Fibroblast of mammary gland (primary cell): Measurements from ENCODE around the gene DDX6.
A peak's percentile ranks its signal among the peaks of the same experiment; 100 is the strongest.
"Not testable (repeated sequence)": the region's sequence is repeated elsewhere in the genome, so short reads cannot be mapped to it uniquely, and the experiment has no call there.

Source experiments
- DNase-seq: peaks from one replicate; pipeline ENCODE4 v3.0.0-alpha.2; 2010; ENCODE audit warnings: low read depth
- H3K4me3 ChIP-seq: 2 replicates; pipeline ENCODE4 v1.5.1; 2011; ENCODE audit warnings: low read depth, mild to moderate bottlenecking, low read length, moderate library complexity; ENCODE audit not compliant: control insufficient read depth
- TF ChIP-seq, protein P1 (sequence below): conservative IDR thresholded peaks from 2 replicates; pipeline ENCODE4 v1.5.1; 2011; ENCODE audit warnings: low read depth, low read length, inconsistent platforms; ENCODE audit not compliant: control insufficient read depth, insufficient read depth

DDX6 gene, protein sequence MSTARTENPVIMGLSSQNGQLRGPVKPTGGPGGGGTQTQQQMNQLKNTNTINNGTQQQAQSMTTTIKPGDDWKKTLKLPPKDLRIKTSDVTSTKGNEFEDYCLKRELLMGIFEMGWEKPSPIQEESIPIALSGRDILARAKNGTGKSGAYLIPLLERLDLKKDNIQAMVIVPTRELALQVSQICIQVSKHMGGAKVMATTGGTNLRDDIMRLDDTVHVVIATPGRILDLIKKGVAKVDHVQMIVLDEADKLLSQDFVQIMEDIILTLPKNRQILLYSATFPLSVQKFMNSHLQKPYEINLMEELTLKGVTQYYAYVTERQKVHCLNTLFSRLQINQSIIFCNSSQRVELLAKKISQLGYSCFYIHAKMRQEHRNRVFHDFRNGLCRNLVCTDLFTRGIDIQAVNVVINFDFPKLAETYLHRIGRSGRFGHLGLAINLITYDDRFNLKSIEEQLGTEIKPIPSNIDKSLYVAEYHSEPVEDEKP

DNA sequence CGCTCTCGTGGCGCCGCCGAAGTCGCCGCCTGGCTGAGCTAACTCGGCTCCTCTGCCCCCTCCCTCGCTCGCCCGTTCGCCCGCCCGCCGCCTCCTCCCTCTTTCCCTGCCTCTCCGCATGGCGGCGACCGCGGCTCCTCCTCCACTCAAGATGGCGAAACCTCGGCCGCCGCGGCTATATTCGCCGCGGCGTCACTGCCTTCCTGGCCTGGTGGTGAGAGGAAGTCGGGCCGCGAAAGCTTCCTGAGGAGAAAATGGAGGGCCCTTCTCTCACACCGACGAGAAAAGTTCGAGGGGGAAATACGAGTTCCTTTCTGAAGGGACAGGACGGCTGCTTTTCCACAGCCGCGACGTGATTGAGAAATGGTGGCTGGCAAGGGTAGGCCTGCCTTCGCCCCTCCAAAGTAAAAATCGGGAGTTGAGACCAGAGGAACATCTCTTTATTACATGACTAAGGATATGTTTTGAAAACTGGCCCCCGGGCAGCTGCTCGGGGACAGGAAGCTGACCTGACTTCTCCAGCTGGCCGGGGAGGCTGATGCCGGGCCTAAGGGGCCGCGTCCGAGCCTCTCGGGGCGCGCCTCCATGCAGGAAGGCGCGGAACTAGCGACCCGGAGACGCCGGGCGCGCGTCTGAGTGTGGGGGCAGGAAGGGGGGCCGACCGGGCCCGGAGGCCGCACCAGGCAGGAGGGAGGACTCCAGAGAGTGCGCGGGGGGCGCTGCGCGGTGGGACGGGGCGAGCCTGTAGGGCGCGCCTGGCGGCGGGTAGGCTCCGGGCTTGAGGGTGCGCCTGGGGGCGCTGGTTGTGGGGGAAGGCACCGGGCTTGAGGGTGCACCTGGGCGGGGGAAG lies at the start of gene DDX6:
DDX6 (minus strand) TSS at position 54 of the 850 bp plus-strand sequence. CDS start 4,913 bp downstream, outside the sequence.
- peak within 1 kb of the TSS; percentile 95 for H3K4me3 ChIP-seq
- DNase-seq, result peak; percentile 80
- TF ChIP-seq, protein P1, sequence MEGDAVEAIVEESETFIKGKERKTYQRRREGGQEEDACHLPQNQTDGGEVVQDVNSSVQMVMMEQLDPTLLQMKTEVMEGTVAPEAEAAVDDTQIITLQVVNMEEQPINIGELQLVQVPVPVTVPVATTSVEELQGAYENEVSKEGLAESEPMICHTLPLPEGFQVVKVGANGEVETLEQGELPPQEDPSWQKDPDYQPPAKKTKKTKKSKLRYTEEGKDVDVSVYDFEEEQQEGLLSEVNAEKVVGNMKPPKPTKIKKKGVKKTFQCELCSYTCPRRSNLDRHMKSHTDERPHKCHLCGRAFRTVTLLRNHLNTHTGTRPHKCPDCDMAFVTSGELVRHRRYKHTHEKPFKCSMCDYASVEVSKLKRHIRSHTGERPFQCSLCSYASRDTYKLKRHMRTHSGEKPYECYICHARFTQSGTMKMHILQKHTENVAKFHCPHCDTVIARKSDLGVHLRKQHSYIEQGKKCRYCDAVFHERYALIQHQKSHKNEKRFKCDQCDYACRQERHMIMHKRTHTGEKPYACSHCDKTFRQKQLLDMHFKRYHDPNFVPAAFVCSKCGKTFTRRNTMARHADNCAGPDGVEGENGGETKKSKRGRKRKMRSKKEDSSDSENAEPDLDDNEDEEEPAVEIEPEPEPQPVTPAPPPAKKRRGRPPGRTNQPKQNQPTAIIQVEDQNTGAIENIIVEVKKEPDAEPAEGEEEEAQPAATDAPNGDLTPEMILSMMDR, result no peak

DNA sequence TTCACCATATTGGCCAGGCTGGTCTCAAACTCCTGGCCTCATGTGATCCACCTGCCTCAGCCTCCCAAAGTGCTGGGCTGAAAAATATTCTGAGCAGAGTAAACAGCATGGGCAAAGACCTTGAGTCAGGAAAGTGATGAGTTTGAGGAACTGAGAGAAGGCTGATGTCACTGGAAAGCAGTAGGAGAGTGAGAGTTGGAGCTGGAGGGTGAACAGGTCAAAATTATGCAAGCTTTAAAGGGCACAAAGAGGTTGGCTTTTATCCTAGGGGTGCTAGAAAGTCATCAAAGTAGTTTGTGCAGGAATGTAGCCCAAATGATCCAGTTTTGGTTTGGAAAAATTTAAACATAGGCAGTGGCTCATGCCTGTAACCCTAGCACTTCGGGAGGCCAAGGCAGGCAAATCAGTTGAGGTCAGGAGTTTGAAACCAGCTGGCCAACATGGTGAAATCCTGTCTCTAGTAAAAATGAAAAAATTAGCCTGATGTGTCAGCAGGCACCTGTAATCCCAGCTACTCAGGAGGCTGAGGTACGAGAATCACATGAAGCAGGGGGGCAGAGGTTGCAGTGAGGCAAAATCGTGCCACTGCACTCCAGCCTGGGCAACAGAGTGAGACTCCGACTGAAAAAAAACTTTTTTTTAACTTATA lies 48.1 kb upstream of the DDX6 start:
- H3K4me3 ChIP-seq, result no peak overlapping the region
- TF ChIP-seq, protein P1, result no peak
- DNase-seq, result no peak

DNA sequence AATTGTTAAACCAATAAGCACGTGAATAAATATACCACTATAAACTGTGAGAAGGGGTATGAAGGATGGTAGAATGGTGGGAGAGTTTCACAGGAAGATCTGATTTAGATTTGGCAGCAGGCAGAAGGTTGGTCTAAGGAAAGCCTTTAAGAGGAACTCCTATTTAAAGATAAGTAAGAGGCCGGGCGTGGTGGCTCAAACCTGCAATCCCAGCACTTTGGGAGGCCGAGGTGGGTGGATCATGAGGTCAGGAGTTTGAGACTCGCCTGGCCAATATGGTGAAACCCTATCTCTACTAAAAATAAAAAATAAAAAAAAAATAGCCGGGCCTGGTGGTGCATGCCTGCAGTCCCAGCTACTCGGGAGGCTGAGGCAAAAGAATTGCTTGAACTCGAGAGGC lies 46.9 kb upstream of the DDX6 start:
- DNase-seq, result no peak
- TF ChIP-seq, protein P1, result no peak
- H3K4me3 ChIP-seq, result no peak overlapping the region

DNA sequence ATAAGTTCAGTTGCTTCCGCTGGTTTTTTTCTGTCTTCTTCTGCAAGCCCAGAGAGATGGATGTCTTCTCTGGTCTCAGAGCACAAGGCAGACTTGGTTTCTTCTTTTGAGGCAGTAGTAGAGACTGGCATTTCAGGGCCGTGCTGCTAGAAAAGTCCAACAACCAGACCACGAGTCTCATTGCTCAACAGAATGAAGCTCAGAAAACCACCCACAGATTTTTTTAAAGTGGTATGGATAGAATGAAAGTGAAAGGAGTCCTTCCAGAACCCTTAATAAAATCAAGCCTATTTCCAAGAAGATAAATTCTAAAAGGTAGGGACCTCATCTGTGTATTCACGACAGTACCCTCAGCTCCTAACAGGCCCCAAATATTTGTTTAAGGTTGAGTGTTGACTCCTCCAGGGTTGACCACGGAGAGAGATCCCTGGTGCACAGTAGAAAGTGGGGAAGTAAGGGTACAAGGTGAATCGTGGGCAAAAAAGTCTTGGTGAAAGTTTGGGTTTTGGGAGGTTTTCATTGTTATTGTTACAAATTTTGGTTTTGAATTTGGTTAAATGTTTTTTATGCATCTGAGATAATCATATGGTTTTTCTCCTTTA lies 43.6 kb upstream of the DDX6 start:
- peak; percentile 12 for DNase-seq
- TF ChIP-seq, protein P1, result no peak
- H3K4me3 ChIP-seq, result no peak overlapping the region

DNA sequence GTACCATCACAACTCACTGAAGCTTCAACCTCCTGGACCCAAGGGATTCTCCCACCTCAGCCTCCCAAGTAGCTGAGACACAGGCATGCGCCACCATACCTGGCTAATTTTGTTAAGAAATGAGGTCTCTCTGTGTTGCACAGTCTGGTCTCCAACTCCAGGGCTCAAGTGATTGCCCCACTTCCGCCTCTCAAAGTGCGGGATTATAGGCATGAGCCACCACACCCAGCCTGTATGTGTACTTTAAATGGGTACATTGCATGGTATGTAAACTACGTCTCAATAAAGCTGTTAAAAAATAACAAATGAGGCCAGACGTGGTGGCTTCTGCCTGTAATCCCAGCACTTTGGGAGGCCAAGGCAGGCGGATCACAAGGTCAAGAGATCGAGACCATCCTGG lies 36.2 kb upstream of the DDX6 start:
- H3K4me3 ChIP-seq, result no peak overlapping the region
- TF ChIP-seq, protein P1, result no peak
- DNase-seq, result no peak

DNA sequence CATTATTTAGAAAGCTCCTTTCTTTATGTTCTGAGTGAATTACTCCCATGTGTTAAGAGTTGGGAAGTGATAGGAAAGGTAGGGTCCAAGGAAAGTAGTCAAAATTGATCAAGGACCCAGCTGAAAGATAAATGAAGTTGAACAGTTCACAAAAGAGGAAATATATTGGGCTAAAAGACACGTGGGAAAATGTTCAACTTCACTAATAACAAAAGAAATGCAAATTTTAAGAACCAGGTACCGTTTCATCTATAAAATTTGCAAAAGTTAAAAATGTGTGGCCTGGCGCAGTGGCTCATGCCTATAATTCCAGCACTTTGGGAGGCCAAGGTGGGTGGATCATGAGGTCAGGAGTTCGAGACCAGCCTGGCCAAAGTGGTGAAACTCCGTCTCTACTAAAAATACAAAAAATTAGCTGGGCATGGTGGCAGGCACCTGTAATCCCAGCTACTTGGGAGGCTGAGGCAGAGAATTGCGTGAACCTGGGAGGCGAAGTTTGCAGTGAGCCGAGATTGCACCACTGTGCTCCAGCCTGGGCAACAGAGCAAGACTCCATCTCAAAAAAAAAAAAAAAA lies 32.1 kb upstream of the DDX6 start:
- not testable (repeated sequence) for DNase-seq, H3K4me3 ChIP-seq
